ENCODE data around the gene HECTD4. TPM values are rescaled to one million over a fixed set of nuclear protein-coding genes. Genes with fewer than 3 reads are reported as not detected.
A peak's percentile ranks its signal among the peaks of the same experiment; 100 is the strongest.

Gene HECTD4
- total and polyA plus RNA-seq, 2 experiments from 2014 or later, result 25.7 to 36.9 TPM

- TF ChIP-seq EZH2phosphoT487 (IDR thresholded peaks at IDR 0.05; ENCODE audit: unreplicated experiment) (no peak), EZH2 (IDR thresholded peaks at IDR 0.05; ENCODE audit: low read depth, unreplicated experiment) (no peak), ZNF114 (CRISPR knock-in tag; IDR thresholded peaks at IDR 0.05) (no peak)
These were observed 13.4 kb downstream of the HECTD4 start (continued) for GRCh38 chr12:112368856-112369255.

GRCh38 chr12:112367965-112368364 is 14.3 kb downstream of the HECTD4 start:
- DNase-seq (ENCODE audit: low spot score) (no peak), ATAC-seq (no peak)
- H3K36me3 Mint-ChIP-seq (ENCODE audit: low read depth), result no peaks in the 10 kb centered on the region
- no peak overlapping the region for H3K4me3 ChIP-seq
- no peak overlapping the region for H2AFZ ChIP-seq
- no peaks in the 10 kb centered on the region for H3K9me2 ChIP-seq (ENCODE audit: insufficient read depth)
- peak overlapping the region; percentile 31 for H3K4me2 ChIP-seq
- H3K27me3 Mint-ChIP-seq (ENCODE audit: insufficient read depth, low read depth, poor library complexity), result peaks cover 2% of the 10 kb centered on the region
- H3K9me3 Mint-ChIP-seq, result no peaks in the 10 kb centered on the region
- H3F3A ChIP-seq (replicated peaks; ENCODE audit: low read depth), result no peaks in the 10 kb centered on the region
- TF ChIP-seq JUNB (IDR thresholded peaks at IDR 0.05; ENCODE audit: unreplicated experiment), result no peak
- TF ChIP-seq CREB1 (CRISPR knock-in tag; IDR thresholded peaks at IDR 0.05; ENCODE audit: low read depth), result no peak
- TF ChIP-seq ZNF331 (CRISPR knock-in tag; IDR thresholded peaks at IDR 0.05; ENCODE audit: low read depth), result no peak
- no peak for TF ChIP-seq ZNF462 (CRISPR knock-in tag; IDR thresholded peaks at IDR 0.05)
- no peak for TF ChIP-seq REST (IDR thresholded peaks at IDR 0.05; ENCODE audit: unreplicated experiment)
- no peak for TF ChIP-seq EZH2phosphoT487 (IDR thresholded peaks at IDR 0.05; ENCODE audit: unreplicated experiment)
- TF ChIP-seq NANOG (IDR thresholded peaks at IDR 0.05; ENCODE audit: borderline replicate concordance), result no peak
- no peak for TF ChIP-seq EZH2 (IDR thresholded peaks at IDR 0.05; ENCODE audit: low read depth, unreplicated experiment)
- no peak for TF ChIP-seq CTCF (conservative IDR thresholded peaks at IDR 0.05; ENCODE audit: low read depth in 2 of 2)
- no peak for TF ChIP-seq STAT1 (IDR thresholded peaks at IDR 0.05; ENCODE audit: unreplicated experiment)
- no peak overlapping the region for H3K27ac Mint-ChIP-seq
- peaks cover 10% of the 10 kb centered on the region; the same call in 2 of the 3 replicates for H3K4me1 Mint-ChIP-seq
- no peaks in the 10 kb centered on the region for H3K36me3 ChIP-seq (ENCODE audit: insufficient read depth)
- peaks cover 99% of the 10 kb centered on the region for H3K79me2 ChIP-seq (replicated peaks; ENCODE audit: insufficient read depth)
- H3K4me1 ChIP-seq (ENCODE audit: insufficient read depth), result peaks cover 14% of the 10 kb centered on the region
- H4K20me1 ChIP-seq (replicated peaks; ENCODE audit: insufficient read depth), result peaks cover 5% of the 10 kb centered on the region; the same call in 1 of the 2 replicates
- H3K27me3 ChIP-seq (ENCODE audit: insufficient read depth), result no peaks in the 10 kb centered on the region
- H3K27ac ChIP-seq (ENCODE audit: low read depth), result no peak overlapping the region
- H3K4me3 Mint-ChIP-seq, result no peak overlapping the region

All from GM23338 (cell line).